GM23338 (cell line): ENCODE data around the gene SHISA7.

Experiments
- EZH2 ChIP-seq: fragments of 200-600 bp; sonication (generic); IDR thresholded peaks from one replicate; pipeline ENCODE4 v1.8.0; 2017; ENCODE audit warnings: antibody characterized with exemption, mild to moderate bottlenecking, low read depth; ENCODE audit not compliant: unreplicated experiment
- TF ChIP-seq, protein P1 (sequence below), 2 experiments: fragments of 200-600 bp in 1 of 2; sonication (generic) in 1 of 2; conservative IDR thresholded peaks; 2 replicates each; pipeline versions ENCODE4 v1.5.1 to v1.6.1; 2016 to 2017; ENCODE audit warnings: antibody characterized with exemption in 2 of 2, low read depth in 2 of 2, mild to moderate bottlenecking in 2 of 2, moderate library complexity in 1 of 2

DNA sequence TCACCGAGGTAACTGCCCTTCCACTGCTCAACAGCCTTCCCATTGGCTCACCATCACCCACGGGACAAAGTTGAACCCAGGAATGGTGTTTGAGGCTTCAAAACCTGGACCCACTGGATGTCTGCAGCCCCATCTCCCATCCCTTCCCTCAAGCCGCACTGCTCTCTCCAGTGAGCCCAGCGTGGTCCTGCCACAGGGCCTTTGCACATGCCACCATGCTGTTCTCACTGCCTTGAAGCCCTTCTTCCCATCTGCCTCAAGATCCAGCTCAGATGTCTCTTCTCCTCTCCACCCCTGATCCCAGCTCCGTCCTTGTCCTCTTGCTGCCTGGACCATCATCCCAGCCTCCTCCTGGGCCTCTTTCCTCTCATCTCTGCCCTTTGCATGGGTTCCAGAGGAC, 4.0 kb downstream of the SHISA7 start:
- TF ChIP-seq, protein P1, sequence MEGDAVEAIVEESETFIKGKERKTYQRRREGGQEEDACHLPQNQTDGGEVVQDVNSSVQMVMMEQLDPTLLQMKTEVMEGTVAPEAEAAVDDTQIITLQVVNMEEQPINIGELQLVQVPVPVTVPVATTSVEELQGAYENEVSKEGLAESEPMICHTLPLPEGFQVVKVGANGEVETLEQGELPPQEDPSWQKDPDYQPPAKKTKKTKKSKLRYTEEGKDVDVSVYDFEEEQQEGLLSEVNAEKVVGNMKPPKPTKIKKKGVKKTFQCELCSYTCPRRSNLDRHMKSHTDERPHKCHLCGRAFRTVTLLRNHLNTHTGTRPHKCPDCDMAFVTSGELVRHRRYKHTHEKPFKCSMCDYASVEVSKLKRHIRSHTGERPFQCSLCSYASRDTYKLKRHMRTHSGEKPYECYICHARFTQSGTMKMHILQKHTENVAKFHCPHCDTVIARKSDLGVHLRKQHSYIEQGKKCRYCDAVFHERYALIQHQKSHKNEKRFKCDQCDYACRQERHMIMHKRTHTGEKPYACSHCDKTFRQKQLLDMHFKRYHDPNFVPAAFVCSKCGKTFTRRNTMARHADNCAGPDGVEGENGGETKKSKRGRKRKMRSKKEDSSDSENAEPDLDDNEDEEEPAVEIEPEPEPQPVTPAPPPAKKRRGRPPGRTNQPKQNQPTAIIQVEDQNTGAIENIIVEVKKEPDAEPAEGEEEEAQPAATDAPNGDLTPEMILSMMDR (conservative IDR thresholded peaks at IDR 0.05; ENCODE audit: low read depth in 2 of 2) = no peak
- TF ChIP-seq EZH2 = no peak
